Stimulated activated CD4-positive, alpha-beta T cell treated with anti-CD3 and anti-CD28 coated beads, Interleukin-15, amount 100 ng/mL, for 48 hours (primary cell): ENCODE results near the gene NHSL2.
A peak's percentile ranks its signal among the peaks of the same experiment; 100 is the strongest.
"Not testable (repeated sequence)": the region's sequence is repeated elsewhere in the genome, so short reads cannot be mapped to it uniquely, and the experiment has no call there.

Experiments
- DNase-seq, 2 donors: peaks; one replicate each; pipeline ENCODE4 v3.0.0-alpha.2; 2020; ENCODE audit warnings: low read depth in 2 of 2

The NHSL2 gene

DNA sequence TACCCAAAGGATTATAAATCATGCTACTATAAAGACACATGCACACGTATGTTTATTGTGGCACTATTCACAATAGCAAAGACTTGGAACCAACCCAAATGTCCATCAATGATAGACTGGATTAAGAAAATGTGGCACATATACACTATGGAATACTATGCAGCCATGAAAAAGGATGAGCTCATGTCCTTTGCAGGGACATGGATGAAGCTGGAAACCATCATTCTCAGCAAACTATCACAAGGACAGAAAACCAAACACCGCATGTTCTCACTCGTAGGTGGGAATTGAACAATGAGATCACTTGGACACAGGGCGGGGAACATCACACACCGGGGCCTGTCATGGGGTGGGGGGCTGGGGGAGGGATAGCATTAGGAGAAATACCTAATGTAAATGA lies 265.6 kb downstream of the NHSL2 start:
- DNase-seq = not testable (repeated sequence)

DNA sequence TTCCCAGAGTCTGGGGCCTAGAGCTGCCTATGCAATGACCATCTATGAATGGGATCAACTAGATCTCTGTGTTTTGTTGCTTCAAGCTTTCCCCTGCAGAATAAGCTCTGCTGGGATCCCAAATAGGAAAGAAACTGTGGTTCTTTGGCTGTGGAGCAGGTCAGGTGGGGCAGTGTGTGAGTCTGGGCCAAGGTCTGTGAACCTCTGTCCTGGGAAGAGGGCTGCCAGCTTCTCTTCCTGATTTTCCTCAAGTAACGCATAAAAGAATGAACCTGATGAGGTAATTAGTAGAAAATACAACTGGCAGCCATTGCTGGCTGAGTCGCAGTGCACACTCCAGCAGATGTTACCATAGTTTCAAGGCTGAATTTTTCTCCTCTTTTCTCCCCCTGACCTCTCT lies 266.3 kb downstream of the NHSL2 start:
- DNase-seq = no peak

DNA sequence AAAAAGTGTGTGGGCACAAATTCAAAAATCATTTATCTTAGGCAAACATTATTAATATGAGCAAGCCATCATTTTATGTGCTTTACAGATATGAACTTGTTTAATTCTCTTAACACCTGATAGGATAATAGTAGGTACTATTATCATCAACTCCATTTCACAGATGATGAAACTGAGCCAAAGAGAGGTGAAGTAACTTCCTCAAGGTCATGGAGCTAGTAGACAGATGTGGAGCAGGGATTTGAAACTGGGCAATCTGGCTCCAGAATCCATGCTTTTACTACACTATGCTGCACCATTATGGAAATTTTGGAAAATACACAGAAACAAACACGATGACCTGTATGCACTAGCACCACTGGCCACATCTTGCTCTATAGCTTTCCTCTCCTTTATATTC lies 269.9 kb downstream of the NHSL2 start:
- DNase-seq = no peak

DNA sequence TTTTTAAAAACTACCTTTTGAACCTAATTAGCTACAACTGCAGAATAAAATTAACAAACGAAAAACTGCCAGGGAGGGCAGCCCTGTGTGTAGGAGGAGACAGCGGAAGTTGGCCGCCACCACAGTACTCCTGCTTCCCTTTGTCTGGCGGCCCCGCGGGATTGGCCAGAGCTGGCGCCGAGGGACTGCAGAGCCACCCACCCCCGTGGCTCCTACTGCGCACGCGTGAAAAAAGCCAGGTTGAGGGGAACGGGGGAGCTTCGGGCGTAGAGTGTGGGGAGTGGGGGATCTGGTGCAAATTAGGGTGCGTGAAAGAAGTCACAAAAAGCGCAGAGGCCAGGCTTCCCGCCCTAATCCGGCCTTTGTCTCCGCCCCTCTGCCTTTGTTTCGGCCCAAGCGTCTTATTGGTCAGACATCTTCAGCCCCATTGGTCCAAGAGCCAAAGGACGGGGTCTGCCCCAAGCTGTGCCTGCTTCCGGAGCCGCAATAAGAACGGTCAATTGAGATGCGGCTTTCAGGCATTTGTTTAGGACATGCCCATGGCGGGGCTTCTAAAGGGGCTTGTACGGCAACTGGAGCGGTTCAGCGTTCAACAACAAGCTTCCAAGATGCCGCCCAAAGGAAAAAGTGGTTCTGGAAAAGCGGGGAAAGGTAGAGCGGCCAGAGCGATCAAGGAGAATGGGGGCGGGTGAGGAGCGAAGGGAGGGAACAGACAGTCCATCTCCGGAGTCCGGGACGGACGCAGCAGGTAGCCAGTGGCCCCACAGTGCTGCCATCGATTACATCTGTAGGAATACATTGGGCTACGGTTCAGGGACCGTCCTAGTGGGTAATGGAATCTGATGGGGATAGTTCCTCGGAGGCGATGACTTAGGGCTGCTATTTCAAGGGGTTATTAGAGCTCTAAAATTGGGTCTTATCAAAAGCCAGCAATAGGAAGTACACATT lies 270.8 kb downstream of the NHSL2 start, which contains the start of gene PIN4:
Gene PIN4 (plus strand): TSS at position 580 of the 948 bp plus-strand sequence. CDS start 29 bp downstream, at position 609.
- DNase-seq = peak; percentile 74 to 76

DNA sequence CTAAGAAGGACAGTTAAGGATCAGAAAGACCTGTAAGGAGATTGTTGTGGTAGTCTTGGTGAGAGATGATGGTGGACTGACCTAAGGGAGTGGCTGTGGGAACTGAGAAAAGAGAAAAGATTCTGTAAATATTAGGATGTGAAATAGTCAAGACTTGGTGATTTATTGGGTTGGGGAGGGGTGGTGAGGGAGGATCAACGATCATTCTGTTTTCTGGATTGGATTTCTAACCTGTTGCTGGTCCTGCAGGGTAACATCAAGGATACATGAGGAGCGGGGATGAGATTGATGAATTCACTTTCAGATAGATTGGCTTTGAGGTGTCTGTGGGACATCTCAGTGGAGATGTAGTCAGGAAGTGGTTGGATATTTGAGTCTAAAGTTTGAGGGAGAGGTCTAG lies 272.3 kb downstream of the NHSL2 start:
- no peak for DNase-seq

DNA sequence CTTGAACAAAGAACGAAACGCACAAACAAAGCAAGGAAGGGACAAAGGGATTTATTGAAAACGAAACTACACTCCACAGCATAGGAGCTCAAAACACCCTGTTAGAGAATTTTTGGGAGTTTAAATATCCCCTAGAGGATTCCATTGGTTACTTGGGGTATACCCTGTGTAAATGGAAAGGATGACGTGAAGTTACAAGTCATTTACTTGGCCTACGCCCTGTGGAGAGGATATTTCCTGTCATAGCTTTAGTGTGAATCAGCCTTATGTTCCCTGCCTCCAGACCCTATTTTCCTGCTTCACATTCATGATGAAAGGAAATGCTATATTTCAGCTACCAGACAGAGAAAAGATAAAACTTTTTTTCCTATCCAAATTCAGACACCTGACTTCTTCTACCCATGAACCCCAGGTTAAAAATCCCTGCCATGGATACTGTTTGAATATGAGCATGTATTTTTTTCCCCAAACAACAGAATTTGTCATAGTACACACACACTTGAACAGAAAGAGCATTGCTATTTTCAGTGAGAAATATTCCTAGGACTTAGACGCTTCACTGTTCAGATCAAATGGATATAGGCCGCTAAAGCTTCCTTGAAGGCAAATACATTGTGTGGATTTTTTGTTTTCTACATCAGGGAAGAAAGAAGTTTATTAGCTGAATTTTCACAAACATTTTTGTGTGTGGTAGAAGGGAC lies 291.3 kb downstream of the NHSL2 start:
- DNase-seq = no peak
